T47D (cell line): ENCODE data around the gene SCO1.
A peak's percentile ranks its signal among the peaks of the same experiment; 100 is the strongest.

ENCODE experiments used
- DNase-seq, 2 experiments: peaks; one replicate each; pipeline versions ENCODE4 v3.0.0 to v3.0.0-alpha.2; 2011 to 2012; ENCODE audit warnings: low read depth in 1 of 2, low spot score in 1 of 2
- JUND ChIP-seq: IDR thresholded peaks from 2 replicates; pipeline ENCODE4 v1.6.1; 2012; ENCODE audit warnings: low read depth
- in situ Hi-C: cut with HindIII; loops from 2 replicates; pipeline ENCODE4 v1.10.0; 2016; ENCODE audit warnings: low sequenced_read_pairs, low pct_unique_long_range_greater_than_20kb

The SCO1 gene

GRCh38 chr17:10633738-10634379, 63.5 kb downstream of the SCO1 start:
- no peak for TF ChIP-seq JUND
- in situ Hi-C loops, result no loop called here
- no peak for DNase-seq

GRCh38 chr17:10631701-10632100, 65.6 kb downstream of the SCO1 start:
- TF ChIP-seq JUND, result no peak
- DNase-seq, result no peak
- in situ Hi-C loops, result no loop called here

- no peak for TF ChIP-seq JUND
- peak; percentile 13 to 23 for DNase-seq
- in situ Hi-C loops, result no loop called here
Observed at GRCh38 chr17:10631048-10631700, 66.2 kb downstream of the SCO1 start.

GRCh38 chr17:10629706-10630105, 67.6 kb downstream of the SCO1 start:
- no peak for DNase-seq
- in situ Hi-C loops, result no loop called here
- no peak for TF ChIP-seq JUND

- no peak for DNase-seq
- in situ Hi-C loops, result no loop called here
Observed at GRCh38 chr17:10628756-10629155, 68.6 kb downstream of the SCO1 start.

GRCh38 chr17:10626390-10626789, 70.9 kb downstream of the SCO1 start:
- DNase-seq, result no peak
- in situ Hi-C loops, result no loop called here
- TF ChIP-seq JUND, result no peak

More at GRCh38 chr17:10628756-10629155, 68.6 kb downstream of the SCO1 start:
- TF ChIP-seq JUND, result no peak

GRCh38 chr17:10624969-10625368, 72.4 kb downstream of the SCO1 start:
- DNase-seq, result no peak
- in situ Hi-C loops, result no loop called here
- no peak for TF ChIP-seq JUND

- in situ Hi-C loops, result no loop called here
- no peak for TF ChIP-seq JUND
- no peak for DNase-seq
Observed at GRCh38 chr17:10623737-10624338, 73.5 kb downstream of the SCO1 start.

- DNase-seq, result no peak
- TF ChIP-seq JUND, result no peak
- in situ Hi-C loops, result no loop called here
Observed at GRCh38 chr17:10622617-10623485, 74.5 kb downstream of the SCO1 start.
